ENCODE results near the gene CAVIN1.
"Not testable (repeated sequence)": the region's sequence is repeated elsewhere in the genome, so short reads cannot be mapped to it uniquely, and the experiment has no call there.

Gene CAVIN1

DNA sequence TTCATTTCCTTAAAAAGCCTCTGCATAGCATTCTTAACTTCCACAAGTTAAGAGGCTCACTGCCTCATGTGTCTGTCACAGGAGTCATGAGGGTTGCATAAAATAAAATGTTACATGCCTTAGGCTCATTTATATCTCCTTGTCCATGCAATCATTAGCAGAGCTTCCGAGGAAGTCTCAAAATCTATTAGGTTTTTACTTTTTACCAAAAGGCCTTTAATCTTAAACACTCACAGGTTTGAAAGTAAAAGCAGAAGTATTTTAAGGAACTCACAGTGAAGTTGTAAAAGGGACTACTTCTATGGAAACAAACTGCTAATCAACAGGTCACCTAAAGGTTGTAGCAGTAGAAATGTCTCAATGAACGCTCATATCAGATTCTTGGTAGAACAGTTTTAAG lies 30.4 kb upstream of the CAVIN1 start:
- peaks cover 0 to 12% of the 10 kb centered on the region in 2 donors for H3K4me1 ChIP-seq (ENCODE audit: control insufficient read depth in 1 of 2, insufficient read depth in 2 of 2, low read length in 2 of 2)
- no peak overlapping the region for H3K27ac ChIP-seq (ENCODE audit: low read length)
- no peaks in the 10 kb centered on the region for H3K9me3 ChIP-seq (ENCODE audit: control insufficient read depth in 1 of 2, low read length in 2 of 2)

DNA sequence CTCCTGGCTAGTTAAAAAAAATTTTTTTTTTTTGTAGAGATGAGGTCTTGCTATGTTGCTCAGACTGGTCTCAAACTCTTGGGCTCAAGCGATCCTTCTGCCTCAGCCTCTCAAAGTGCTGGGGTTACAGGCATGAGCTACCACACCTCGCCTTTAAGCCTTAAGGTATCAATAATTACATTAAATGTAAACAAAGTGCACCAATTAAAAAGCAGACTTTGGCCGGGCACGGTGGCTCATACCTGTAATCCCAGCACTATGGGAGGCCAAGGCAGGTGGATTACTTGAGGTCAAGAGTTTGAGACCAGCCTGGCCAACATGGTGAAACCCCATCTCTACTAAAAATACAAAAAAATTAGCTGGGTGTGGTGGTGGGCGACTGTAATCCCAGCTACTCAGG lies 28.2 kb upstream of the CAVIN1 start:
- not testable (repeated sequence) for H3K9me3 ChIP-seq (ENCODE audit: control insufficient read depth in 1 of 2, low read length in 2 of 2); H3K27me3 ChIP-seq (ENCODE audit: low read depth, low read length); H3K4me1 ChIP-seq (ENCODE audit: control insufficient read depth in 1 of 2, insufficient read depth in 2 of 2, low read length in 2 of 2); H3K36me3 ChIP-seq (ENCODE audit: control insufficient read depth in 1 of 2, insufficient read depth in 2 of 2, low read length in 2 of 2); H3K27ac ChIP-seq (ENCODE audit: low read length); H3K4me3 ChIP-seq (ENCODE audit: low read depth in 1 of 2, low read length in 2 of 2)

More for the DNA sequence above, 30.4 kb upstream of the CAVIN1 start:
- Histone ChIP-seq H3K36me3 (ENCODE audit: control insufficient read depth in 1 of 2, insufficient read depth in 2 of 2, low read length in 2 of 2) (no peaks in the 10 kb centered on the region), H3K4me3 (ENCODE audit: low read depth in 1 of 2, low read length in 2 of 2) (no peak overlapping the region), H3K27me3 (ENCODE audit: low read depth, low read length) (no peaks in the 10 kb centered on the region)

DNA sequence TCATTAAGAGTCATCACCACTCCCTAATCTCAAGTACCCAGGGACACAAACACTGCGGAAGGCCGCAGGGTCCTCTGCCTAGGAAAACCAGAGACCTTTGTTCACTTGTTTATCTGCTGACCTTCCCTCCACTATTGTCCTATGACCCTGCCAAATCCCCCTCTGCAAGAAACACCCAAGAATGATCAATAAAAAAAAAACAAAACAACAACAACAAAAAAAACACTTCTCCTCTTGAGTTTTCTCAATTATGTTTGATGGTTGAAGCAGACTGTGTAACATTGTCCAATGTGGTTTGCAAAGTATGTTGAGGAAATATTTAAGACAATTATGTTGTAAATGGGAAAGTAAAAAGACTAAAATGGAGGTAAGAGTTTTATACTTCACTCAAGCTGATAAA lies 26.8 kb upstream of the CAVIN1 start:
- H3K36me3 ChIP-seq (ENCODE audit: control insufficient read depth in 1 of 2, insufficient read depth in 2 of 2, low read length in 2 of 2); H3K4me1 ChIP-seq (ENCODE audit: control insufficient read depth in 1 of 2, insufficient read depth in 2 of 2, low read length in 2 of 2); H3K4me3 ChIP-seq (ENCODE audit: low read depth in 1 of 2, low read length in 2 of 2); H3K27me3 ChIP-seq (ENCODE audit: low read depth, low read length); H3K27ac ChIP-seq (ENCODE audit: low read length); H3K9me3 ChIP-seq (ENCODE audit: control insufficient read depth in 1 of 2, low read length in 2 of 2): not testable (repeated sequence)

DNA sequence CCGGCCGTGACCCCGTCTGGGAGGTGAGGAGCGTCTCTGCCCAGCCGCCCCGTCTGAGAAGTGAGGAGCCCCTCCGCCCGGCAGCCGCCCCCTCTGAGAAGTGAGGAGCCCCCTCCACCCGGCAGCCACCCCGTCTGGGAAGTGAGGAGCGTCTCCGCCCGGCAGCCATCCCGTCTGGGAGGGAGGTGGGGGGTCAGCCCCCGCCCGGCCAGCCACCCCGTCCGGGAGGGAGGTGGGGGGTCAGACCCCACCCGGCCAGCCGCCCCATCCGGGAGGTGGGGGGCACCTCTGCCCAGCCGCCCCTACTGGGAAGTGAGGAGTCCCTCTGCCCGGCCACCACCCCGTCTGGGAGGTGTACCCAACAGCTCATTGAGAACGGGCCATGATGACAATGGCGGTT lies 26.1 kb upstream of the CAVIN1 start:
- not testable (repeated sequence) for H3K36me3 ChIP-seq (ENCODE audit: control insufficient read depth in 1 of 2, insufficient read depth in 2 of 2, low read length in 2 of 2); H3K27me3 ChIP-seq (ENCODE audit: low read depth, low read length); H3K4me3 ChIP-seq (ENCODE audit: low read depth in 1 of 2, low read length in 2 of 2); H3K27ac ChIP-seq (ENCODE audit: low read length); H3K4me1 ChIP-seq (ENCODE audit: control insufficient read depth in 1 of 2, insufficient read depth in 2 of 2, low read length in 2 of 2); H3K9me3 ChIP-seq (ENCODE audit: control insufficient read depth in 1 of 2, low read length in 2 of 2)

DNA sequence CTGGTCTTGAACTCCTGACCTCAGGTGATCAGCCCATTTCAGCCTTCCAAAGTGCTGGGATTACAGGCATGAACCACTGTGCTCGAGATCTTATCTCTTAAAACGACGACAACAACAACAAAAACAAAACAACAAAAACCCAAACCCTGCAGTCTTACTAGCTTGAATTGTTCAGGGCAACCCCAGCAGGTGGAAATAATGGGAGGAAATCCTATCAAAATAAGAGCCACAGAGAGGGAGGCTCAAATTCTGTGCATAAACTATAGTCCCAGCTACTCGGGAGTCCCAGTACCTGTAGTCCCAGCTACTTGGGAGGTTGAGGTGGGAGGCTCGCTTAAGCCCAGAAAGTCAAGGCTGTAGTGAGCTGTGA lies 19.1 kb upstream of the CAVIN1 start:
- Histone ChIP-seq H3K36me3 (ENCODE audit: control insufficient read depth in 1 of 2, insufficient read depth in 2 of 2, low read length in 2 of 2) (no peaks in the 10 kb centered on the region), H3K9me3 (ENCODE audit: control insufficient read depth in 1 of 2, low read length in 2 of 2) (no peaks in the 10 kb centered on the region), H3K4me1 (ENCODE audit: control insufficient read depth in 1 of 2, insufficient read depth in 2 of 2, low read length in 2 of 2) (peaks cover 0 to 4% of the 10 kb centered on the region in 2 donors), H3K27me3 (ENCODE audit: low read depth, low read length) (no peaks in the 10 kb centered on the region), H3K27ac (ENCODE audit: low read length) (no peak overlapping the region), H3K4me3 (ENCODE audit: low read depth in 1 of 2, low read length in 2 of 2) (no peak overlapping the region)

DNA sequence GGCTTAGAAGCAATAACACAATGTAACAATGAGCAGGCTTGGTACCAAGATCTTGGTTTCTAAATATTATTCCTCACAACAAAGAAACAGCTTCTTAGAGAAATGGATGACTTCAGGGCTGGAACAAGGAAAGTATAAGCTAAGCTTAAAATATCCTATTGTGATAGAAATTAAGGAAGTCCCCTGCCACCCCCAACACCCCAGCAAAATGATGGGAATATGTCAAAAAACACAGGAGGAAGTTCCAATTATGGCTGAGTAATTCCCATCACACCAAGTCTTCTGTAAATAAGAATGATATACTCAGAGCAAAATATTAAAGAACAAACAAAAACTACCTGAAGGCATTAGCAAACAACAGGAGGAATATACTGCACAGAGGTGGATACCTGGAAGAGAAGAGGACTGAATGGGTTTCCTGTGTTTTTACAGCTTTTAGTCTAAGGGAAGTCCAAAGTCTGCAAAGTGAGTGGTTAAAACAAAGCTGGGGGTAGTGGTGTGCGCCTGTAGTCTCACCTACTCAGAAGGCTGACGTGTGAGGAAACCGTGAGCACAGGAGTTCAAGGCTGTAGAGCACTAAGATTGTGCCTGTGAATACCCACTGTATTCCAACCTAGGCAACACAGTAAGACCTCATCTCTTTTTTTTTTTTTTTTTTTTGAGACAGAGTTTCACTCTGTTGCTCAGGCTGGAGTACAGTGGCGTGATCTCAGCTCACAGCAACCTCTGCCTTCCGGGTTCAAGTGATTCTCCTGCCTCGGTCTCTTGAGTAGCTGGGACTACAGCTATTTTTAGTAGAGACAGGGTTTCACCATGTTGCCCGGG lies 18.5 kb upstream of the CAVIN1 start:
- Histone ChIP-seq H3K4me3 (ENCODE audit: low read depth in 1 of 2, low read length in 2 of 2) (no peak overlapping the region), H3K27ac (ENCODE audit: low read length) (no peak overlapping the region), H3K27me3 (ENCODE audit: low read depth, low read length) (no peaks in the 10 kb centered on the region), H3K9me3 (ENCODE audit: control insufficient read depth in 1 of 2, low read length in 2 of 2) (no peaks in the 10 kb centered on the region), H3K4me1 (ENCODE audit: control insufficient read depth in 1 of 2, insufficient read depth in 2 of 2, low read length in 2 of 2) (peaks cover 0 to 4% of the 10 kb centered on the region in 2 donors), H3K36me3 (ENCODE audit: control insufficient read depth in 1 of 2, insufficient read depth in 2 of 2, low read length in 2 of 2) (no peaks in the 10 kb centered on the region)

DNA sequence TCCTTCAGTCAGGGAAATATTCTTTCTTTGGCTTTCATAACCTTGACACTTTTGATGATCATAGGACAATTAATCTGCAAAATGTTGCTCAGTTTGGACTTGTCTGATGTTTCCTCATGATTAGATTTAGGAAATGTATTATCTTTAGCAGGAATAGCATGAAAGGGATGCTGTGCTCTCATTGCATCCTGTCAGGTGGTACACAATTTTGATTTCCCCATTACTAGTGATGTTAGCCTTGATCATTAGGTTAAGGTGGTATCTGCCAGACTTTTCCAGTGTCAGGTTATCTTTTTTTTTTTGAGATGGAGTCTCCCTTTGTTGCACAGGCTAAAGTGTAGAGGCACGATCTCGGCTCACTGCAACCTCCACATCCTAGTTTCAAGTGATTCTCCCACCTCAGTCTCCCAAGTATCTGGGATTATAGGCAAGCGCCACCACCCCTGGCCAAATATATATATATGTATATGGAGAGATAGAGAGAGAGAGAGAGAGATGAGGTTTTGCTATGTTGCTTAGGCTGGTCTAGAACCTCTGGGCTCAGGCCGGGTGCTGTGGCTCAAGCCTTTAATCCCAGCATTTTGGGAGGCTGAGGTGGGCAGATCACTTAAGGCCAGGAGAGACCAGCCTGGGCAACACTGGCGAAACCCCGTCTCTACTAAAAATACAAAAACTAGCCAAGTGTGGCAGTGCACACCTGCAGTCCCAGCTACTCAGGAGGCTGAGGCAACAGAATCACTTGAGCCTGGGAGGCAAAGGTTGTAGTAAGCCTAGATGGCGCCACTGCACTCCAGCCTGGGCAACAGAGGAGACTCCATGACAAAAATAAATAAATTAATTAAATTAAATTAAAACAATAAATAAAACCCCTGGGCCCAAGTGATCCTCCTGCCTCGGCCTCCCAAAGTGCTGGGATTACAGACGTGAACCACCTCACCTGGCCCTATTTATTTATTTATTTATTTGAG lies 15.8 kb upstream of the CAVIN1 start:
- Histone ChIP-seq H3K4me3 (ENCODE audit: low read depth in 1 of 2, low read length in 2 of 2) (no peak overlapping the region), H3K9me3 (ENCODE audit: control insufficient read depth in 1 of 2, low read length in 2 of 2) (no peaks in the 10 kb centered on the region), H3K27me3 (ENCODE audit: low read depth, low read length) (no peaks in the 10 kb centered on the region), H3K4me1 (ENCODE audit: control insufficient read depth in 1 of 2, insufficient read depth in 2 of 2, low read length in 2 of 2) (peaks cover 0 to 4% of the 10 kb centered on the region in 2 donors), H3K27ac (ENCODE audit: low read length) (no peak overlapping the region), H3K36me3 (ENCODE audit: control insufficient read depth in 1 of 2, insufficient read depth in 2 of 2, low read length in 2 of 2) (no peaks in the 10 kb centered on the region)

DNA sequence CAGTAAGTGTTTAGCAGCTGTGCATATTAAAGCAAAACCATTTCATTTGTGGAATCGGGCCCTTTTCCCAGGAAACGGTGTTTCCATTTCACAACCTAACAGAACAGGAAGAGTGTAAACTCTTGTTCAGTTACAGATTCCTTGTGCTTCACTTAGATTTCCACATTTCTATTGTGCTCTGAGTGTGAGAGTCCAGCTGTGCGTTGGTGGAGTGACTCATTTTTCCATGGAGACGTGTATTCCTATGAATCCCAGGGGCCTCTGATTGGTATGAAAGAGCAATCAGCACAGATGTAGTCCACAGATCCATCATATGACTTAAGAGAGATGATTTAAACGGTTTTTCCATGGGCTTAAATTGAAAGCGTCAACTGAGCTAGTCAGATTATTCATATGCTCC lies 13.3 kb upstream of the CAVIN1 start:
- Histone ChIP-seq H3K4me3 (ENCODE audit: low read depth in 1 of 2, low read length in 2 of 2) (no peak overlapping the region), H3K4me1 (ENCODE audit: control insufficient read depth in 1 of 2, insufficient read depth in 2 of 2, low read length in 2 of 2) (peaks cover 0 to 2% of the 10 kb centered on the region in 2 donors), H3K27ac (ENCODE audit: low read length) (no peak overlapping the region), H3K27me3 (ENCODE audit: low read depth, low read length) (no peaks in the 10 kb centered on the region), H3K9me3 (ENCODE audit: control insufficient read depth in 1 of 2, low read length in 2 of 2) (no peaks in the 10 kb centered on the region), H3K36me3 (ENCODE audit: control insufficient read depth in 1 of 2, insufficient read depth in 2 of 2, low read length in 2 of 2) (no peaks in the 10 kb centered on the region)

DNA sequence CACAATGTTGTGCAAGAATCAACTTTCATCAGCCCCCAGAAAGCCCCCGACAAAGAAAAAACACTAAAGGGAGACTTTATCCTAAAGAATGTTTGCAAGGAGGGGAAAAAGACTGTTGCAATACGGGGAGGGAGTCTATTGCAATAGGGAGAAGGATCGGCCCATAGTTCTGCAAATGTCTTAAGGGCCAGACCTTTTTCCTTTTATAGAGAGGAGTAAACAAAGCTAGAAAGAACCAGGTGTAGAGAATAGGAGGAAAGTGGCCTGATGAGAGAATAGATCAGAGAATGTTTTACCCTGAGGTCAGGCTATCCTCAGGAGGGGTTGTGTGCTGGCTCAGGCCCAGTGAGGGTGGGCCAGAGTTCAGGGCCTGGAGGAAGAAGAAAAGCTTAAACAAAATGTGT lies 8.7 kb upstream of the CAVIN1 start:
- no peak overlapping the region for H3K27ac ChIP-seq (ENCODE audit: low read length)

DNA sequence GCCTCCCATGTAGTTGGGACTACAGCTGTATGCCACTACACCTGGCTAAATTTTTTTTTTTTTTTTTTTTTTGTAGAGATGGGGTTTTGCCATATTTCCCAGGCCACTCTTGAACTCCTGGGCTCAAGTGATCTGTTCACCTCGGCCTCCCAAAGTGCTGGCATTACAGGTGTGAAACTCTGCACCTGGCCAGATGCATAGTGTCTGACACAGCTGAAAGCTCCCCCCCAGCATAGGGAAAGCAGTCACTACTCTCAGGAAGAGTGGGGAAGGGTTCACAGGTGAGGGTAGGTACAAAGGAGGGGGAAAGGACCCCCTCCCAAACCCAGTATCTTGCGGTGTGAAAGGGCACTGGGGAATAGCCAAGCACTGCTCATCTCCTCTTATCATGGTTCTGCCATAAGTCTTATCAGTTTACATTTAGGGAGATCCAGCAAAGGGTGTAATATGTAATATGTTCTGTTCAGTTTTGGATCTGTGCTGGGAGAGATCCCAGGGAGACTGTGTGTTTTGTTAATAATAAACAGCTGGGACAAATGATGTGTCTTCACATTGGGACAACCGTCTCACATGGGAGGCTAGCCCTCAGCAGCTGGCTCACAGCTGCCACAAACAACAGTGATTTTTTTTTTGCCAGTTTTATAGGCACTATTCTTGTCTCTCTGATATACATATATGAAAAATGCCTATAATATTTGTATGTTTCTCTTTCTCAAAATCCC lies 6.8 kb upstream of the CAVIN1 start:
- H3K27ac ChIP-seq (ENCODE audit: low read length): no peak overlapping the region
- no peaks in the 10 kb centered on the region for H3K36me3 ChIP-seq (ENCODE audit: control insufficient read depth in 1 of 2, insufficient read depth in 2 of 2, low read length in 2 of 2)
- H3K4me3 ChIP-seq (ENCODE audit: low read depth in 1 of 2, low read length in 2 of 2): no peak overlapping the region
- H3K4me1 ChIP-seq (ENCODE audit: control insufficient read depth in 1 of 2, insufficient read depth in 2 of 2, low read length in 2 of 2): peaks cover 0 to 16% of the 10 kb centered on the region in 2 donors
- H3K27me3 ChIP-seq (ENCODE audit: low read depth, low read length): no peaks in the 10 kb centered on the region
- H3K9me3 ChIP-seq (ENCODE audit: control insufficient read depth in 1 of 2, low read length in 2 of 2): no peaks in the 10 kb centered on the region

More for the DNA sequence above, 8.7 kb upstream of the CAVIN1 start:
- Histone ChIP-seq H3K4me3 (ENCODE audit: low read depth in 1 of 2, low read length in 2 of 2) (no peak overlapping the region), H3K27me3 (ENCODE audit: low read depth, low read length) (no peaks in the 10 kb centered on the region), H3K36me3 (ENCODE audit: control insufficient read depth in 1 of 2, insufficient read depth in 2 of 2, low read length in 2 of 2) (no peaks in the 10 kb centered on the region), H3K9me3 (ENCODE audit: control insufficient read depth in 1 of 2, low read length in 2 of 2) (no peaks in the 10 kb centered on the region), H3K4me1 (ENCODE audit: control insufficient read depth in 1 of 2, insufficient read depth in 2 of 2, low read length in 2 of 2) (peaks cover 0 to 16% of the 10 kb centered on the region in 2 donors)

Measured in muscle layer of duodenum (tissue), 2 donors.